Osteocyte (in vitro differentiated cells): Measurements from ENCODE around the gene GCHFR. TPM values are rescaled to one million over a fixed set of nuclear protein-coding genes. Genes with fewer than 3 reads are reported as not detected.

Experiments used
- DNase-seq: peaks from one replicate; pipeline ENCODE4 v3.0.0; 2021; ENCODE audit warnings: mixed read lengths; ENCODE audit not compliant: unreplicated experiment; ENCODE audit errors: extremely low spot score
- H3K27ac Mint-ChIP-seq: one replicate; pipeline ENCODE4 v1.8.0; 2021; ENCODE audit warnings: mild to moderate bottlenecking, mixed read lengths; ENCODE audit not compliant: unreplicated experiment
- H3K27me3 Mint-ChIP-seq: one replicate; pipeline ENCODE4 v1.8.0; 2021; ENCODE audit warnings: mixed read lengths; ENCODE audit not compliant: unreplicated experiment
- H3K36me3 Mint-ChIP-seq: one replicate; pipeline ENCODE4 v1.8.0; 2021; ENCODE audit warnings: mixed read lengths; ENCODE audit not compliant: unreplicated experiment
- H3K4me1 Mint-ChIP-seq: one replicate; pipeline ENCODE4 v1.8.0; 2021; ENCODE audit warnings: mixed read lengths; ENCODE audit not compliant: unreplicated experiment
- H3K4me3 Mint-ChIP-seq: one replicate; pipeline ENCODE4 v1.8.0; 2021; ENCODE audit warnings: mild to moderate bottlenecking, moderate library complexity, mixed read lengths; ENCODE audit not compliant: unreplicated experiment
- H3K9me3 Mint-ChIP-seq: one replicate; pipeline ENCODE4 v1.8.0; 2021; ENCODE audit warnings: mixed read lengths; ENCODE audit not compliant: unreplicated experiment
- long read RNA-seq: library from polyadenylated mRNA; unstranded; transcript quantifications from one replicate; pipeline ENCODE4 v2.0.0, GENCODE V29; 2021
- total RNA-seq: library from RNA; stranded (reverse); gene quantifications from 2 replicates; pipeline ENCODE4 v1.2.1, GENCODE V29; 2021
- TF ChIP-seq, protein P1 (sequence below): fragments of 200-600 bp; sonication (generic); IDR thresholded peaks from 2 replicates; pipeline ENCODE4 v1.5.0; 2021; ENCODE audit warnings: antibody characterized with exemption, mild to moderate bottlenecking, moderate library complexity

Gene GCHFR
- total RNA-seq: 3.8 and 5.1 TPM in 2 replicates
- long read RNA-seq: 0 reads

DNA sequence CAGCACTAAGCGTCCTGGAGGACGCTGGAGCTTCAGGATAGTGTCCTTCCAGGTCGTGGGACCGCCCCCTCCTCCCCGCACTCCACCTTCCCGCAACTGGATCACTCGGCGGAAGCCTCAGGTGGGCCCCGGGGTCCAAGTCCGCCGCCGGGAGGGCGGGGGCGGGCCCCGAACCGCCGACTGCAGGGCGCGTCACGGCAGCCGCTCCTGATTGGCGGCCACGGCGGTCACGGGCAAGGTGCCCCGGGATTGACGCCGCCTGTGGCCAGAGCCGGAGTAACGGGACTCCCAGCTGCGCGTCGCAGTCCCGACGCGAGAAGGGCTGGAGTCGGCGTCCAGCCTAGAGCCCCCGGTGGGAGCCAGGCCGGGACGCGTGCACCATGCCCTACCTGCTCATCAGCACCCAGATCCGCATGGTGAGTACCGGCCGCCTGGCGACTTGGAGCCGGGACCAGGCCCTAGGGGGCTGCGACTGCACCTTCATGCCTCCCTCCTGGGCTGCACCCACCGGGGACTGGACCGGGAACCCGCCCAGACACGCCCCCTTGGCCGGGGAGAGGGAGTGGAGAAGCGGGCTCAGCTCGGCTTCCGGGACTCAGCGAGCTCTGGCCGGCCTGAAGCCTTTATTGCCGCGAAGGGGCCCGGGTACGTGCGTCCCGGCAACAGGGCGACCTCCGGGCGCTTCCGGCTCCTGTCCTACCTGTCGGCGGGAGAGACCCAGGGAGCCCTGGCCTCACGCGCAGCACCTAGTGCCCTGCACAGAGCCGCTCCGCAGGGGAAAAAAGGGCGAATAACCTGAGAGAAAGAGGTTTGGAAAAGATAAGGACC, at the start of gene GCHFR:
TSS of gene GCHFR (plus strand) at position 268 of the 828 bp plus-strand sequence. CDS start at position 381, 113 bp downstream.
- no peak for DNase-seq
- Mint-ChIP-seq H3K4me1 (peaks cover 37% of the 10 kb centered on the region), H3K4me3 (peak within 1 kb of the TSS; percentile 79), H3K9me3 (no peaks in the 10 kb centered on the region), H3K27me3 (peaks cover 4% of the 10 kb centered on the region), H3K27ac (peak within 1 kb of the TSS; percentile 76), H3K36me3 (no peaks in the 10 kb centered on the region)
- TF ChIP-seq, protein P1, sequence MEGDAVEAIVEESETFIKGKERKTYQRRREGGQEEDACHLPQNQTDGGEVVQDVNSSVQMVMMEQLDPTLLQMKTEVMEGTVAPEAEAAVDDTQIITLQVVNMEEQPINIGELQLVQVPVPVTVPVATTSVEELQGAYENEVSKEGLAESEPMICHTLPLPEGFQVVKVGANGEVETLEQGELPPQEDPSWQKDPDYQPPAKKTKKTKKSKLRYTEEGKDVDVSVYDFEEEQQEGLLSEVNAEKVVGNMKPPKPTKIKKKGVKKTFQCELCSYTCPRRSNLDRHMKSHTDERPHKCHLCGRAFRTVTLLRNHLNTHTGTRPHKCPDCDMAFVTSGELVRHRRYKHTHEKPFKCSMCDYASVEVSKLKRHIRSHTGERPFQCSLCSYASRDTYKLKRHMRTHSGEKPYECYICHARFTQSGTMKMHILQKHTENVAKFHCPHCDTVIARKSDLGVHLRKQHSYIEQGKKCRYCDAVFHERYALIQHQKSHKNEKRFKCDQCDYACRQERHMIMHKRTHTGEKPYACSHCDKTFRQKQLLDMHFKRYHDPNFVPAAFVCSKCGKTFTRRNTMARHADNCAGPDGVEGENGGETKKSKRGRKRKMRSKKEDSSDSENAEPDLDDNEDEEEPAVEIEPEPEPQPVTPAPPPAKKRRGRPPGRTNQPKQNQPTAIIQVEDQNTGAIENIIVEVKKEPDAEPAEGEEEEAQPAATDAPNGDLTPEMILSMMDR: peak; percentile 42

DNA sequence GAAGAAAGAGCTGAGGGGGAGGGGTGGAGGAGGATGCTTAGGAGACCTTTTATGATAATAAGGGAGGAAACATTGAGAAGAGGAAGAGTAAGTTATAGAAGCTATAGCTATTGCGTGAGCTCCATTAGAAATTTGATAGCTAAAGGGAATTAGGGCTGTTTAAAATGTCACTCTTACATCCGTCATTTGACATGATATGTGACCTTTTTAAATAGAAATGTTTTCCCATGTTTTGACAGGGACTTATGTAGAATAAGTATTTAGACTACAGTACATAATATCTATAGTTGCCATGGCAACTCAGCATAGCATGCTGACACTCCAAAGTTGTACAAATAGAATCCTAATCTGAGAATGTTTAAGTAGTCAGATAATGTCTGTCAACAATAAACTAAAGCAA, 49.7 kb upstream of the GCHFR start:
- Mint-ChIP-seq H3K27ac (no peak overlapping the region), H3K4me1 (no peaks in the 10 kb centered on the region), H3K27me3 (no peaks in the 10 kb centered on the region), H3K4me3 (no peak overlapping the region), H3K9me3 (no peaks in the 10 kb centered on the region), H3K36me3 (peaks cover 8% of the 10 kb centered on the region)
- DNase-seq: no peak
- TF ChIP-seq, protein P1: no peak

DNA sequence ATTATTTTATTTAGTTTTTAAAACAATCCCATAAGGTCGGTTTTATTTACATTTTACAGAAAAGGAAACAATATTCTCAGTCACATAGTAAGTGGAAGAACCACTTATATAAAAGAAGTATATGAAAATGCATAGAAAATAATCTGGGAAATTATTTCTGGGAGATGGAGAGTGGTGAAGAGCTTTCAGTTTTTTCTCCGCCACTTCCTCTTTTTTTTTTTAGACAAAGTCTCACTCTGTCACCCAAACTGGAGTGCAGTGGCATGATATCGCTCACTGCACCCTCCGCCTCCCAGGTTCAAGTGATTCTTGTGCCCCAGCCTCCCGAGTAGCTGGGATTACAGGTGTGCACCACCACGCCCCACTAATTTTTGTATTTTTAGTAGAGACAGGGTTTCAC, 47.7 kb upstream of the GCHFR start:
- H3K27me3 Mint-ChIP-seq: no peaks in the 10 kb centered on the region
- H3K27ac Mint-ChIP-seq: no peak overlapping the region
- no peaks in the 10 kb centered on the region for H3K4me1 Mint-ChIP-seq
- H3K4me3 Mint-ChIP-seq: no peak overlapping the region
- TF ChIP-seq, protein P1: no peak
- DNase-seq: no peak
- no peaks in the 10 kb centered on the region for H3K9me3 Mint-ChIP-seq
- H3K36me3 Mint-ChIP-seq: peaks cover 5% of the 10 kb centered on the region

DNA sequence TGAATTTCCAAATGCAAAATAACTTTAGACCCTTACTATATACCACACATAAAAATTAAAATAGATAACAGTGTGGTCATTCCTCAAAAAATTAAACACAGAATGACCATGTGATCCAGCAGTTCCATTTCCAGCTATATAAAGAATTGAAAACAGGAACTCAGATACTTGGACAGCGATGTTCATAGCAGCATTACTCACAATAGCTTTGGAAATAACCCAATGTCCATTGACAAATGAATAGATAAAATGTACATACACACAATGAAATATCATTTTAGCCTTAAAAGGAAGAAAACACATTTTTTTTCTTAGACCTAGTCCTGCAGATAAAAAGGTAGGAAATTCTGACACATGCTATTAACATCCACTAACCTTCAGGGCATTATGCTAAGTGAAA, 42.2 kb upstream of the GCHFR start:
- Mint-ChIP-seq H3K27ac (no peak overlapping the region), H3K4me3 (no peak overlapping the region), H3K36me3 (peaks cover 2% of the 10 kb centered on the region), H3K27me3 (no peaks in the 10 kb centered on the region), H3K9me3 (no peaks in the 10 kb centered on the region), H3K4me1 (no peaks in the 10 kb centered on the region)
- TF ChIP-seq, protein P1: no peak
- no peak for DNase-seq

DNA sequence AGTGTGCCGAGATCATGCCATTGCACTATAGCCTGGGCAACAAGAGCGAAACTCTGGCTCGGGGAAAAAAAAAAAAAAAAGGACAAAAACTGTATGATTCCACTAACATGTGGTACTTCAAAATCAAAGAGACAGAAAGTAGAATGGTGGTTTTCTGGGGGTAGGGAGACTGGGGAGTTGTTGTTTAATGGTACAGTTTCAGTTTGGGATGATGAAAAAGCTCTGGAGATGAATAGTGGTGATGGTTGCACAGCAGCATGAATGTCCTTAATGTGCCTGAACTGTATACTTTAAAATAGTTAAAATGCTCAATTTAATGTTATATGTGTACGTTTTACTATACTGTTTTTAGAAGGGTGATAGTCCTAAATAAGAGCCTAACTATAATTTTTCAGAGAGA, 41.5 kb upstream of the GCHFR start:
- Mint-ChIP-seq H3K36me3 (peaks cover 2% of the 10 kb centered on the region), H3K4me1 (no peaks in the 10 kb centered on the region), H3K27me3 (no peaks in the 10 kb centered on the region), H3K4me3 (no peak overlapping the region), H3K9me3 (no peaks in the 10 kb centered on the region), H3K27ac (no peak overlapping the region)
- TF ChIP-seq, protein P1: no peak
- DNase-seq: no peak
